HG02798 (cell line): ENCODE measurements around the gene C4A.
"Not testable (repeated sequence)": the region's sequence is repeated elsewhere in the genome, so short reads cannot be mapped to it uniquely, and the experiment has no call there.

Source experiments
- ATAC-seq: cut with Tn5 transposase; IDR thresholded peaks from one replicate; pipeline ENCODE4 v1.9.1; 2021; ENCODE audit warnings: mild to moderate bottlenecking; ENCODE audit not compliant: unreplicated experiment, poor library complexity

Gene C4A

DNA sequence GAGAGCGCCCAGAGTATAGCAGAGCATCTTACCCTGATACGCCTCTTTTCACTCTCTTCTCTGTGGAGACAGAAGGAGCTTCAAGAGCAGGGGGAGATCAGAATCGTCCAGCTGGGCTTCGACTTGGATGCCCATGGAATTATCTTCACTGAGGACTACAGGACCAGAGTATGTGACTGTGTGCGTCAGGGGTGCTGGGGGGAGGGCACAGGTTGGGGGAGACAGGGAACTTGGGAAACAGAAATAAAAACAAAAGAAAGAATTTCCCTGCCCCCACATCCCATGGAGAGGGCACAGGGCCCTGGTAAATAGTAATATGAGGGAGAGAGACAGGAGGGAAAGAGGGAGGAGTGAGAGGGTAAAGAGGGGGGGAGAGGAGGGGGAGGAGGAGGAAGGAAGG, 3.0 kb upstream of the C4A start:
- no peak for ATAC-seq

DNA sequence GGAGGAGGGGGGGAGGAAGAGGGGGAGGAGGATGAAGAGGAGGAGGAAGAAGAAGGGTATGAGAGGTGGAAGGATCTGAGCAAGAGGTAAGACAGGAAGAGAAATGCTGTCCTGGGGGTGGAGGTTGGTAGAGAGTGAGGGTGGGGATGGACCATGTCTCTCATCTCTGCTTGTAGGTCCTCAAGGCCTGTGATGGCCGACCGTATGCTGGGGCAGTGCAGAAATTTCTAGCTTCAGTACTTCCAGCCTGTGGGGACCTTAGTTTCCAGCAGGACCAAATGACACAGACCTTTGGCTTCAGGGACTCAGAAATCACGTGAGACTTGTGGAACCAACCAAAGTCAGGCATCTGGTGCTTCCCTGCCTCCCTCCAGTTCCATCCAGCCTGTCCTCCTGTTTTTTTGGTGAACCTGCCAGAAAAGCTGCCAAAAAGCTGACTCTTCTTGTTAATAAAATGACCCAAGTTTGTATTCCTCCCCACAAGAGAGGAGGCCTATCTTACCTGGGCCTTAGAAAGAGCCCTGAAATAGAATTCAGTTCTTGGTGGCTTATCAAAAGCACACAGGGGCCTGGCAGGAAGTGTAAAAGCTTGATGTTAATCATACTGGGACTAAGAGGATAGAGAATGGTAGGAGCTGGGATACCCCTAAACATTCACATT, 2.5 kb upstream of the C4A start:
- no peak for ATAC-seq

- ATAC-seq = not testable (repeated sequence)
Measured at GRCh38 chr6:31980195-31980876, 1.5 kb upstream of the C4A start.

GRCh38 chr6:31980998-31981397, 859 bp upstream of the C4A start:
- ATAC-seq = not testable (repeated sequence)

GRCh38 chr6:31989363-31989762, 7.5 kb downstream of the C4A start:
- not testable (repeated sequence) for ATAC-seq

DNA sequence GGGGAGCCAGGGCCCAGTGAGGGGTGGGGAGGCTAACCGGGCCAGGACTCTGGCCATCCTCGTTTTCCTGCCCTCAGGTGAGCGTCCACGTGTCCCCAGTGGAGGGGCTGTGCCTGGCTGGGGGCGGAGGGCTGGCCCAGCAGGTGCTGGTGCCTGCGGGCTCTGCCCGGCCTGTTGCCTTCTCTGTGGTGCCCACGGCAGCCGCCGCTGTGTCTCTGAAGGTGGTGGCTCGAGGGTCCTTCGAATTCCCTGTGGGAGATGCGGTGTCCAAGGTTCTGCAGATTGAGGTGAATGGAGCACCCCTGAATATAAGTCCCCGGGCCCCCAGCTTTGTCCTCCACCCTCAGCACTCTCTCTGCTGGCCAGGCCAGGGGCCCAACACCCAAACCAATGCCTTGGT, 12.6 kb downstream of the C4A start:
- ATAC-seq = not testable (repeated sequence)

GRCh38 chr6:31996385-31996784, 14.5 kb downstream of the C4A start:
- ATAC-seq = not testable (repeated sequence)

GRCh38 chr6:32002546-32003268, 20.9 kb downstream of the C4A start:
- not testable (repeated sequence) for ATAC-seq

GRCh38 chr6:32003301-32003700, 21.4 kb downstream of the C4A start:
- not testable (repeated sequence) for ATAC-seq

GRCh38 chr6:32004393-32004792, 22.5 kb downstream of the C4A start:
- not testable (repeated sequence) for ATAC-seq

DNA sequence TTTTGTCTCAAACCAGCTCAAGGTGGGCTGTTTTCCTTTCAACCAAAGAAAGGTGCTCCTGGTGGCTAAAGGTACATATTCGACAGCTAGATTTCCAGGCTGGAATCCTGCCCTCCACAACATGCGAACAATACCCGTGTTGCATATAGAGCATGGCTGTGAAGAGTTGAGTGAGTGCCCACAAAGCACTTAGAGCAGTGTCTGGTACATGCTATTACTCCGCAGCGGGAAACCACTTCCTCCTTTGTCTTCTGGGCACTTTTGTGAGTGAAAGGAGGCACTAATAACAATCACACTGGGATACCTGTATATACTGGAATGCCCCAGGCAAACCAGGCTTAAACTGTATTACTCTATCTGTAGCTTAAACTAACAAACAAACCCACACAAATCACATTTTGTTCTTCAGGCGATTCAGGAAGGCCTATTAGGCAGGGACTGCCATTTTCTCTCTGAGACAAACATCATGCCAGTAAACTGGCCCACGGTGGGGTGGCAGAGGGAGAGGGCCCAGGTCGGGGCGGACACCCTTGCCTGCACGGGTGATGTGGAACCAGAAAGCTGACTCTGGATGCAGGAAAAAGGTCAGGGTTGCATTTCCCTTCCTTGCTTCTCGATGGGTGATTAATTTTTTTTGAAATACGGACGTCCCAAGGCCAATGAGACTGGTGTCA, 23.1 kb downstream of the C4A start:
- ATAC-seq = not testable (repeated sequence)

DNA sequence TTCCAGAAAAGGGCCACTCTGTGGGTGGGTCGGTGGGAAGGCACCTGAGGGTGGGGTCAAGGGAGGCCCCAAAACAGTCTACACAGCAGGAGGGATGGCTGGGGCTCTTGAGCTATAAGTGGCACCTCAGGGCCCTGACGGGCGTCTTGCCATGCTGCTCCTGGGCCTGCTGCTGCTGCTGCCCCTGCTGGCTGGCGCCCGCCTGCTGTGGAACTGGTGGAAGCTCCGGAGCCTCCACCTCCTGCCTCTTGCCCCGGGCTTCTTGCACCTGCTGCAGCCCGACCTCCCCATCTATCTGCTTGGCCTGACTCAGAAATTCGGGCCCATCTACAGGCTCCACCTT, 23.7 kb downstream of the C4A start:
- ATAC-seq = not testable (repeated sequence)

GRCh38 chr6:32005991-32006529, 24.2 kb downstream of the C4A start:
- not testable (repeated sequence) for ATAC-seq

DNA sequence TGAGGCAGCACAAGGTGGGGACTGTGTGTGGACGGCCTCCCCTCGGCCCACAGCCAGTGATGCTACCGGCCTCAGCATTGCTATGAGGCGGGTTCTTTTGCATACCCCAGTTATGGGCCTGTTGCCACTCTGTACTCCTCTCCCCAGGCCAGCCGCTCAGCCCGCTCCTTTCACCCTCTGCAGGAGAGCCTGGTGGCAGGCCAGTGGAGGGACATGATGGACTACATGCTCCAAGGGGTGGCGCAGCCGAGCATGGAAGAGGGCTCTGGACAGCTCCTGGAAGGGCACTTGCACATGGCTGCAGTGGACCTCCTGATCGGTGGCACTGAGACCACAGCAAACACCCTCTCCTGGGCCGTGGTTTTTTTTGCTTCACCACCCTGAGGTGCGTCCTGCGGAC, 25.2 kb downstream of the C4A start:
- not testable (repeated sequence) for ATAC-seq

- ATAC-seq = not testable (repeated sequence)
Measured at GRCh38 chr6:32008037-32008436, 26.2 kb downstream of the C4A start.

DNA sequence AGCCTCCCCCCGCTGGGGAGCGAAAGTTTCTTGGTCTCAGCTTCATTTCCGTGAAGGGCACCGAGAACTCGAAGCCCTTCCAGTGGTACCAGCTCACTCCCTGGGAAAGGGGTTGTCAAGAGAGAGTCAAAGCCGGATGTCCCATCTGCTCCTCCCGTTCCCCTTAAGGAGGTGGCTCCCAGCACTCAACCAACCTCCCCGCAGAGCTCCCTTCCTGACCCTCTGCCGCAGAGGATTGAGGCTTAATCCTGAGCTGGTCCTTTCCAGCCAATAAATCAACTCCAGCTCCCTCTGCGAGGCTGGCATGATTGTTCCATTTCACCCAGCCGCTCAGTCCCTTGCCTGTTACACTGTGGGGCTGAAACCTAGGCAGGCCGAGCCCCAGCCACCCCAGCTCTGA, 26.8 kb downstream of the C4A start:
- not testable (repeated sequence) for ATAC-seq

GRCh38 chr6:32009537-32009936, 27.7 kb downstream of the C4A start:
- not testable (repeated sequence) for ATAC-seq

DNA sequence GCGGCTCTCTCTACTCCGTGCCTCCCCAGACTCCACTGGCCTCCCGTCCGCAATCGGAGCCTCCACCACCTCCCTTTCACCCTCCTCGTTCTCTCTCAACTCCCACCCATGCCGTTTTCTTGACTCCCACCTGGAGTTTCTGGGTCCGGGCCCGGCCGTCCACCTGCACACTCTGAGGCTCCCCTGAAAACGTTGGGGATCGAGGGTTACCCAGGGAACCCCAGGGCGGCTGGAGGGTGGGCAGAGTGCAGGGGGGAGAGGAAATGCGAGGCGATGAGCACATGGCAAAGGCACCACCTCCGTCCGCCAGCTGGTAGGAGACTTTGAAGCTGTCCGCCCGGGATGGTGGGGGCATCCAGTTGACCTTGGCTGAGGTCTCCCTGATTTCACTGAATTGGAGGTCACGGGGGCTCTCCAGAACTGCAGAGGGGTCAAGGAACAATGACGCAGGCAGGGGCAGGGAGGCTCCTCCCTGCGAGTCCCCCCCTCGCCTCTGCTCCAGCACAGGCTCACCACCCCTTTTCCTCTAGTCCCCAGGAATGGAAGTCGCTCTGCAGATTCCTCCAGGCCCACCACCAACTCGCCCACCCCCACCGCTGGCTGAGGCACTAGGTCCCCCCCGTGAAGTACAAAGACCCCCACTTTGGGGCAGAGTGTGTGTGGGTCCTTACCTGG, 29.1 kb downstream of the C4A start:
- not testable (repeated sequence) for ATAC-seq

DNA sequence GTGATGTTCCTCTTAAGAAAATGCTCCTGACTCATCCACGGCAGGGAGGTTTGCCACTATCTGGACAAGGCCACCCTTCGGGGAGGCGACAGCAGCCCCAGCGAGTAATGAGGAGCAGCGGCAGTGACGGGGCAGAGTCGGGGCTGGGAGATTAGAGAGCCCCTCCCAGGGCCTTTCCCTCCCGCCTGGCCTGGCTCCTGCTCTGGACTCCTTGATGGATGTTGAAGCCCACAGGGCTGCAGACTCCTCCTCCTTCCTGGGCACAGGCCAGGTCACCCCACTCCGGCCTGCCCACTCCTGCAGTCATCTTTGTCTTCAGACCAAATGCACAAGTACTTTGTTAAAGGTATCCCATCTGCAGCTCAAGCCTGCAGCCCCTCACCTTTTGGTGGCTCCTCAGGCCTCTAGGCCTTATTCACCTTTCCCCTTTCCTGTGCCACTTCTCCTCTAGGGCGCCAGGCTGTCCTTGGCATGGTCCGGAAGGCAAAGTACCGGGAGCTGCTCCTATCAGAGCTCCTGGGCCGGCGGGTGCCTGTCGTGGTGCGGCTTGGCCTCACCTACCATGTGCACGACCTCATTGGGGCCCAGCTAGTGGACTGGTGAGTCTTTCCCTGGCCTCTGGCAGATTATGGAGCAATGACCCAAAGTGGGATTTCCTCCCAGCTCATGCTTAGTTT, 31.2 kb downstream of the C4A start:
- not testable (repeated sequence) for ATAC-seq
